SK-N-MC (cell line): ENCODE data around the gene MYO16.

Experiments
- EZH2 ChIP-seq: fragments of 200-600 bp; sonication (generic); IDR thresholded peaks from one replicate; pipeline ENCODE4 v1.6.1; 2017; ENCODE audit warnings: antibody characterized with exemption
- POLR2AphosphoS5 ChIP-seq: IDR thresholded peaks from 2 replicates; pipeline ENCODE4 v1.6.1; 2012; ENCODE audit warnings: mild to moderate bottlenecking, low read depth, low read length, borderline replicate concordance

DNA sequence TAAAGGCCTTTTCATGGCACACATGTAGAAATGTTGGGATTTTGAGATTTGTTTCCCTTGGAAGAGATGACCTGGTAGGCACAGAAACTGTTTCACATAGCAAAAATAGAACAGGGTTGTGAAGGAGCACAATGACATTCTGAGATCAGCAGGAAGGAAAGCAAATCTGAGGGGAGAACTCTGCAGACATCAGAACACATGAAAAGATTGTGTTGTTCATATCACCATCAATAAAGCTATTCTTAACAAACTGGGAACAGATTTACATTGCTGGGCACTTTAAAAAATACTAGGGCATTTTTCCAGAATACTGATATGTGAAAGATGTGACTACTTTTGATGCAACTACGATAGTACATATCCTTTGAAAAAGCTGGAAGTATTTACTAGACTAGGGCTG lies 481.7 kb downstream of the MYO16 start:
- TF ChIP-seq EZH2 = no peak
- TF ChIP-seq POLR2AphosphoS5 = no peak
